Ovary (tissue), 3 donors: ENCODE data around the gene RPLP2.

Experiments
- CTCF ChIP-seq, 3 donors: fragments of 450-650 bp in 2 of 3; fragments of 200-600 bp in 1 of 3; IDR thresholded peaks; one replicate each; pipeline versions ENCODE4 v1.5.1 to v1.8.0; 2016 to 2022; ENCODE audit warnings: antibody characterized with exemption in 3 of 3, mild to moderate bottlenecking in 1 of 3
- EP300 ChIP-seq: sonication (generic); formaldehyde crosslinking; IDR thresholded peaks from one replicate; pipeline ENCODE4 v1.6.1; 2017; ENCODE audit warnings: antibody characterized with exemption
- POLR2A ChIP-seq: fragments of 450-650 bp; IDR thresholded peaks from one replicate; pipeline ENCODE4 v1.6.1; 2017; ENCODE audit warnings: antibody characterized with exemption, mild to moderate bottlenecking, moderate library complexity
- donor health status: DM: no; HTN: no; CAD: no.

GRCh38 chr11:836274-836673, 26.5 kb downstream of the RPLP2 start:
- TF ChIP-seq POLR2A (no peak), CTCF (IDR thresholded peaks at IDR 0.05) (no peak), EP300 (no peak)
